Activated T-helper 17 cell treated with anti-CD3 and anti-CD28 coated beads, Interleukin-2, amount 50 U/mL, for 72 hours (primary cell): ENCODE data around the gene MARCHF2. TPM values are rescaled to one million over a fixed set of nuclear protein-coding genes. Genes with fewer than 3 reads are reported as not detected.

Experiments
- ATAC-seq: fragments of 150-1000 bp; cut with Tn5 transposase; replicated peaks from 2 replicates; pipeline ENCODE4 v1.10.0; 2021; ENCODE audit warnings: mild to moderate bottlenecking, moderate library complexity
- H3K27ac Mint-ChIP-seq: one replicate; pipeline ENCODE4 v1.8.0; 2022; ENCODE audit warnings: mixed read lengths
- H3K27me3 Mint-ChIP-seq: one replicate; pipeline ENCODE4 v1.8.0; 2022; ENCODE audit warnings: mixed read lengths
- H3K36me3 Mint-ChIP-seq: one replicate; pipeline ENCODE4 v1.8.0; 2022; ENCODE audit warnings: low read depth, mild to moderate bottlenecking, mixed read lengths
- H3K4me1 Mint-ChIP-seq: one replicate; pipeline ENCODE4 v1.8.0; 2022; ENCODE audit warnings: mixed read lengths
- H3K4me3 Mint-ChIP-seq: one replicate; pipeline ENCODE4 v1.8.0; 2022; ENCODE audit warnings: mild to moderate bottlenecking, mixed read lengths
- H3K9me3 Mint-ChIP-seq: one replicate; pipeline ENCODE4 v1.8.0; 2022; ENCODE audit warnings: mixed read lengths
- total RNA-seq, 2 donors: library from RNA; stranded (reverse); gene quantifications; one replicate each; pipeline ENCODE4 v1.2.3, GENCODE V29; 2022

The MARCHF2 gene
- total RNA-seq, 2 donors from 2014 or later: 10.6 to 15.5 TPM

GRCh38 chr19:8446061-8446709, 33.1 kb downstream of the MARCHF2 start:
- Mint-ChIP-seq H3K27ac (peak overlapping the region; percentile 94), H3K4me1 (peaks cover 28% of the 10 kb centered on the region), H3K4me3 (peak overlapping the region; percentile 98), H3K27me3 (no peaks in the 10 kb centered on the region), H3K36me3 (peaks cover 58% of the 10 kb centered on the region), H3K9me3 (no peaks in the 10 kb centered on the region)
- ATAC-seq: no peak

GRCh38 chr19:8449830-8450229, 36.7 kb downstream of the MARCHF2 start:
- H3K36me3 Mint-ChIP-seq: peaks cover 87% of the 10 kb centered on the region
- peaks cover 44% of the 10 kb centered on the region for H3K4me1 Mint-ChIP-seq
- H3K27ac Mint-ChIP-seq: no peak overlapping the region
- H3K9me3 Mint-ChIP-seq: no peaks in the 10 kb centered on the region
- no peaks in the 10 kb centered on the region for H3K27me3 Mint-ChIP-seq
- peak; percentile 35 for ATAC-seq
- peak overlapping the region; percentile 65 for H3K4me3 Mint-ChIP-seq

- peak overlapping the region; percentile 63 for H3K4me3 Mint-ChIP-seq
- H3K36me3 Mint-ChIP-seq: peaks cover 89% of the 10 kb centered on the region
Observed at GRCh38 chr19:8451377-8451776, 38.3 kb downstream of the MARCHF2 start.

GRCh38 chr19:8451885-8452284, 38.8 kb downstream of the MARCHF2 start:
- Mint-ChIP-seq H3K4me1 (peaks cover 52% of the 10 kb centered on the region), H3K9me3 (no peaks in the 10 kb centered on the region), H3K27ac (peak overlapping the region; percentile 73), H3K36me3 (peaks cover 89% of the 10 kb centered on the region), H3K4me3 (peak overlapping the region; percentile 63), H3K27me3 (no peaks in the 10 kb centered on the region)
- peak; percentile 69 for ATAC-seq

More at GRCh38 chr19:8451377-8451776, 38.3 kb downstream of the MARCHF2 start:
- no peak for ATAC-seq
- H3K27ac Mint-ChIP-seq: peak overlapping the region; percentile 73
- no peaks in the 10 kb centered on the region for H3K9me3 Mint-ChIP-seq
- no peaks in the 10 kb centered on the region for H3K27me3 Mint-ChIP-seq
- peaks cover 49% of the 10 kb centered on the region for H3K4me1 Mint-ChIP-seq

GRCh38 chr19:8452446-8453123, 39.5 kb downstream of the MARCHF2 start:
- peaks cover 89% of the 10 kb centered on the region for H3K36me3 Mint-ChIP-seq
- no peaks in the 10 kb centered on the region for H3K27me3 Mint-ChIP-seq
- H3K27ac Mint-ChIP-seq: peak overlapping the region; percentile 73
- H3K9me3 Mint-ChIP-seq: no peaks in the 10 kb centered on the region
- peaks cover 46% of the 10 kb centered on the region for H3K4me1 Mint-ChIP-seq
- no peak for ATAC-seq
- H3K4me3 Mint-ChIP-seq: peak overlapping the region; percentile 63

- no peak for ATAC-seq
- peak overlapping the region; percentile 19 for H3K4me3 Mint-ChIP-seq
- H3K27me3 Mint-ChIP-seq: no peaks in the 10 kb centered on the region
- H3K36me3 Mint-ChIP-seq: peaks cover 92% of the 10 kb centered on the region
- peak overlapping the region; percentile 30 for H3K27ac Mint-ChIP-seq
- no peaks in the 10 kb centered on the region for H3K9me3 Mint-ChIP-seq
- peaks cover 45% of the 10 kb centered on the region for H3K4me1 Mint-ChIP-seq
Observed at GRCh38 chr19:8453616-8454015, 40.5 kb downstream of the MARCHF2 start.

- no peak overlapping the region for H3K4me3 Mint-ChIP-seq
- H3K27ac Mint-ChIP-seq: no peak overlapping the region
- peaks cover 40% of the 10 kb centered on the region for H3K4me1 Mint-ChIP-seq
- no peak for ATAC-seq
- H3K9me3 Mint-ChIP-seq: no peaks in the 10 kb centered on the region
- H3K27me3 Mint-ChIP-seq: no peaks in the 10 kb centered on the region
- H3K36me3 Mint-ChIP-seq: peaks cover 92% of the 10 kb centered on the region
Observed at GRCh38 chr19:8454218-8454617, 41.1 kb downstream of the MARCHF2 start.

- H3K9me3 Mint-ChIP-seq: no peaks in the 10 kb centered on the region
- peaks cover 95% of the 10 kb centered on the region for H3K36me3 Mint-ChIP-seq
Observed at GRCh38 chr19:8455018-8455417, 41.9 kb downstream of the MARCHF2 start.

GRCh38 chr19:8456064-8456463, 43.0 kb downstream of the MARCHF2 start:
- Mint-ChIP-seq H3K4me1 (peaks cover 49% of the 10 kb centered on the region), H3K36me3 (peaks cover 98% of the 10 kb centered on the region), H3K27ac (peak overlapping the region; percentile 86), H3K9me3 (no peaks in the 10 kb centered on the region), H3K4me3 (peak overlapping the region; percentile 16), H3K27me3 (no peaks in the 10 kb centered on the region)
- ATAC-seq: no peak

More at GRCh38 chr19:8455018-8455417, 41.9 kb downstream of the MARCHF2 start:
- Mint-ChIP-seq H3K4me3 (no peak overlapping the region), H3K4me1 (peaks cover 41% of the 10 kb centered on the region), H3K27me3 (no peaks in the 10 kb centered on the region), H3K27ac (peak overlapping the region; percentile 86)
- no peak for ATAC-seq

- Mint-ChIP-seq H3K9me3 (no peaks in the 10 kb centered on the region), H3K4me3 (peak overlapping the region; percentile 4), H3K27me3 (no peaks in the 10 kb centered on the region), H3K4me1 (peaks cover 40% of the 10 kb centered on the region), H3K36me3 (peaks cover 98% of the 10 kb centered on the region), H3K27ac (peak overlapping the region; percentile 44)
- no peak for ATAC-seq
Observed at GRCh38 chr19:8457209-8457608, 44.1 kb downstream of the MARCHF2 start.

GRCh38 chr19:8457827-8458226, 44.7 kb downstream of the MARCHF2 start:
- ATAC-seq: peak; percentile 87
- Mint-ChIP-seq H3K36me3 (peaks cover 98% of the 10 kb centered on the region), H3K9me3 (no peaks in the 10 kb centered on the region), H3K27ac (peak overlapping the region; percentile 44), H3K4me3 (peak overlapping the region; percentile 4), H3K27me3 (no peaks in the 10 kb centered on the region), H3K4me1 (peaks cover 39% of the 10 kb centered on the region)

- H3K4me3 Mint-ChIP-seq: peak overlapping the region; percentile 4
- H3K27me3 Mint-ChIP-seq: no peaks in the 10 kb centered on the region
- no peaks in the 10 kb centered on the region for H3K9me3 Mint-ChIP-seq
- peak overlapping the region; percentile 44 for H3K27ac Mint-ChIP-seq
- peaks cover 98% of the 10 kb centered on the region for H3K36me3 Mint-ChIP-seq
- no peak for ATAC-seq
- peaks cover 41% of the 10 kb centered on the region for H3K4me1 Mint-ChIP-seq
Observed at GRCh38 chr19:8458380-8458779, 45.3 kb downstream of the MARCHF2 start.

GRCh38 chr19:8459095-8459494, 46.0 kb downstream of the MARCHF2 start:
- H3K27ac Mint-ChIP-seq: peak overlapping the region; percentile 44
- no peaks in the 10 kb centered on the region for H3K27me3 Mint-ChIP-seq
- H3K36me3 Mint-ChIP-seq: peaks cover 99% of the 10 kb centered on the region
- H3K4me1 Mint-ChIP-seq: peaks cover 40% of the 10 kb centered on the region
- no peak for ATAC-seq
- no peak overlapping the region for H3K4me3 Mint-ChIP-seq
- H3K9me3 Mint-ChIP-seq: no peaks in the 10 kb centered on the region

- Mint-ChIP-seq H3K9me3 (no peaks in the 10 kb centered on the region), H3K27me3 (no peaks in the 10 kb centered on the region), H3K36me3 (peaks cover 99% of the 10 kb centered on the region), H3K27ac (peak overlapping the region; percentile 44), H3K4me1 (peaks cover 37% of the 10 kb centered on the region), H3K4me3 (peak overlapping the region; percentile 3)
- ATAC-seq: no peak
Observed at GRCh38 chr19:8459520-8460270, 46.6 kb downstream of the MARCHF2 start.
